SK-N-SH (cell line): ENCODE measurements around the gene TM2D1. TPM values are rescaled to one million over a fixed set of nuclear protein-coding genes. Genes with fewer than 3 reads are reported as not detected.

Experiments
- CTCF ChIA-PET: fragments of 300-600, 350-600 bp; formaldehyde crosslinking; extraction: SDS; loops from one replicate; lab custom pipeline; 2021; lab: Yijun Ruan, JAX
- POLR2A ChIA-PET: fragments of 350-600 bp; sonication (Branson Sonifier 250); formaldehyde crosslinking; extraction: SDS; loops from one replicate; lab custom pipeline; 2020; ENCODE audit warnings: antibody characterized with exemption, inconsistent platforms; lab: Yijun Ruan, JAX
- DNase-seq: peaks from one replicate; pipeline ENCODE4 v3.0.0; 2012
- H2AFZ ChIP-seq: fragments of 200-600 bp; sonication (generic); 2 replicates; pipeline ENCODE4 v1.8.1; 2016; ENCODE audit warnings: antibody characterized with exemption, mild to moderate bottlenecking, low read depth
- H3F3A ChIP-seq: fragments of 200-600 bp; sonication (generic); replicated peaks from 2 replicates; pipeline ENCODE3; 2016; ENCODE audit warnings: antibody characterized with exemption, mild to moderate bottlenecking; ENCODE audit not compliant: insufficient read depth
- H3K27ac ChIP-seq, 2 experiments: fragments of 200-500 bp in 1 of 2; fragments of 200-600 bp in 1 of 2; sonication (Bioruptor generic) in 1 of 2; sonication (generic), shearing (Covaris generic) in 1 of 2; 2 replicates each; pipeline versions ENCODE4 v1.5.1 to v1.6.1; 2014 to 2016; ENCODE audit warnings: low read depth in 2 of 2, inconsistent platforms in 1 of 2, low read length in 1 of 2, mild to moderate bottlenecking in 1 of 2, mixed read lengths in 1 of 2
- H3K27me3 ChIP-seq: fragments of 200-600 bp; sonication (generic), shearing (Covaris generic); 2 replicates; pipeline ENCODE4 v1.6.1; 2016; ENCODE audit warnings: mixed run types; ENCODE audit not compliant: insufficient read depth
- H3K36me3 ChIP-seq, 2 experiments: fragments of 200-500 bp in 1 of 2; fragments of 200-600 bp in 1 of 2; sonication (Bioruptor generic) in 1 of 2; sonication (generic) in 1 of 2; replicated peaks in 1 of 2; 2 replicates each; pipeline versions ENCODE3 to v1.5.1; 2014 to 2016; ENCODE audit warnings: low read length in 1 of 2, mild to moderate bottlenecking in 1 of 2; ENCODE audit not compliant: insufficient read depth in 2 of 2, control insufficient read depth in 1 of 2
- H3K4me1 ChIP-seq, 2 experiments: fragments of 200-500 bp in 1 of 2; fragments of 200-600 bp in 1 of 2; sonication (Bioruptor generic) in 1 of 2; sonication (generic), shearing (Covaris generic) in 1 of 2; 2 replicates each; pipeline versions ENCODE4 v1.5.1 to v1.6.1; 2014 to 2016; ENCODE audit warnings: low read depth in 1 of 2, low read length in 1 of 2, mixed run types in 1 of 2; ENCODE audit not compliant: insufficient read depth in 2 of 2, control insufficient read depth in 1 of 2
- H3K4me2 ChIP-seq: fragments of 200-600 bp; sonication (generic), shearing (Covaris generic); 2 replicates; pipeline ENCODE4 v1.6.1; 2017; ENCODE audit warnings: mixed run types
- H3K4me3 ChIP-seq, 2 experiments: fragments of 200-500 bp in 1 of 2; fragments of 200-600 bp in 1 of 2; sonication (Bioruptor generic) in 1 of 2; sonication (generic), shearing (Covaris generic) in 1 of 2; 2 replicates each; pipeline versions ENCODE4 v1.5.1 to v1.8.1; 2014 to 2016; ENCODE audit warnings: low read depth in 2 of 2, inconsistent platforms in 1 of 2, low read length in 1 of 2, mild to moderate bottlenecking in 1 of 2, mixed read lengths in 1 of 2, moderate library complexity in 1 of 2
- H3K79me2 ChIP-seq: fragments of 200-600 bp; sonication (generic); 2 replicates; pipeline ENCODE4 v1.8.1; 2017; ENCODE audit warnings: mild to moderate bottlenecking; ENCODE audit not compliant: insufficient read depth
- H3K9ac ChIP-seq: fragments of 200-600 bp; sonication (generic); 2 replicates; pipeline ENCODE4 v1.6.1; 2017; ENCODE audit warnings: mixed run types
- H3K9me2 ChIP-seq: fragments of 200-600 bp; sonication (generic); 2 replicates; pipeline ENCODE4 v1.6.1; 2017; ENCODE audit warnings: mixed run types
- H3K9me3 ChIP-seq: fragments of 200-600 bp; sonication (generic); 2 replicates; pipeline ENCODE4 v1.6.1; 2017; ENCODE audit warnings: mixed run types, mild to moderate bottlenecking, moderate library complexity
- H4K20me1 ChIP-seq: fragments of 200-600 bp; sonication (generic); 2 replicates; pipeline ENCODE4 v1.6.1; 2017; ENCODE audit warnings: mild to moderate bottlenecking, mixed run types; ENCODE audit not compliant: insufficient read depth
- CTCF ChIP-seq: fragments of 200-600 bp; sonication (generic); IDR thresholded peaks from 2 replicates; pipeline ENCODE4 v1.6.1; 2017; ENCODE audit warnings: antibody characterized with exemption, mild to moderate bottlenecking, moderate library complexity
- ELF1 ChIP-seq: IDR thresholded peaks from 2 replicates; pipeline ENCODE4 v1.4.0; 2012
- EP300 ChIP-seq, 2 experiments: IDR thresholded peaks; 2 replicates each; pipeline versions ENCODE4 v1.4.0 to v1.6.1; 2012; ENCODE audit warnings: borderline replicate concordance in 1 of 2, low read depth in 1 of 2, low read length in 1 of 2
- FOSL2 ChIP-seq: IDR thresholded peaks from 2 replicates; pipeline ENCODE4 v1.4.0; 2012; ENCODE audit warnings: low read depth, mild to moderate bottlenecking, moderate library complexity, borderline replicate concordance
- FOXJ3 ChIP-seq: sonication (generic); formaldehyde crosslinking; IDR thresholded peaks from 2 replicates; pipeline ENCODE4 v1.5.1; 2020; ENCODE audit warnings: mild to moderate bottlenecking, missing genetic modification reagents
- IRF3 ChIP-seq: fragments of 150-350 bp; IDR thresholded peaks from 2 replicates; pipeline ENCODE4 v1.6.1; 2016; ENCODE audit warnings: mild to moderate bottlenecking, low read depth, low read length
- MAX ChIP-seq: IDR thresholded peaks from 2 replicates; pipeline ENCODE4 v1.4.0; 2012; ENCODE audit warnings: low read depth
- MEF2A ChIP-seq: IDR thresholded peaks from 2 replicates; pipeline ENCODE4 v1.4.0; 2012; ENCODE audit warnings: low read depth, borderline replicate concordance
- PBX3 ChIP-seq: IDR thresholded peaks from 2 replicates; pipeline ENCODE4; 2012
- POLR2AphosphoS5 ChIP-seq: IDR thresholded peaks from 2 replicates; pipeline ENCODE4 v1.6.1; 2012; ENCODE audit warnings: low read depth, low read length
- RAD21 ChIP-seq: IDR thresholded peaks from 2 replicates; pipeline ENCODE4 v1.6.1; 2012; ENCODE audit warnings: mild to moderate bottlenecking, low read length
- REST ChIP-seq: IDR thresholded peaks from 2 replicates; pipeline ENCODE4 v1.6.1; 2012; ENCODE audit warnings: mild to moderate bottlenecking, low read depth, low read length, moderate library complexity
- TAF1 ChIP-seq: IDR thresholded peaks from 2 replicates; pipeline ENCODE4 v1.6.1; 2012; ENCODE audit warnings: low read depth, mild to moderate bottlenecking, low read length, moderate library complexity, borderline replicate concordance
- USF1 ChIP-seq: IDR thresholded peaks from 2 replicates; pipeline ENCODE4 v1.4.0; 2012; ENCODE audit warnings: low read depth, borderline replicate concordance
- YY1 ChIP-seq: IDR thresholded peaks from 2 replicates; pipeline ENCODE4 v1.4.0; 2012; ENCODE audit warnings: low read depth, mild to moderate bottlenecking
- ZBTB33 ChIP-seq: IDR thresholded peaks from 2 replicates; pipeline ENCODE4 v1.4.0; 2012; ENCODE audit warnings: low read depth, borderline replicate concordance
- WGBS: methylation state at CpG from one replicate; pipeline ENCODE4 v1.1.6; 2017; ENCODE audit warnings: low lambda C conversion rate; 5-methylcytosine and 5-hydroxymethylcytosine counted together
- polyA plus RNA-seq, 3 experiments: library from polyadenylated mRNA; depleted of rRNA; stranded (reverse); fragments of >200 nt; gene quantifications; 2 replicates each; pipeline ENCODE4 v1.2.3, GENCODE V29; 2012

Gene TM2D1
- polyA plus RNA-seq, 1 of the 3 experiments (the other 2 are of a cell fraction): 58.6 TPM

GRCh38 chr1:61672376-61672775 lies 52.6 kb downstream of the TM2D1 start:
- no peaks in the 10 kb centered on the region for H3K9me3 ChIP-seq
- no peak overlapping the region for H3K9ac ChIP-seq
- no peak overlapping the region for H2AFZ ChIP-seq
- DNase-seq: no peak
- no peaks in the 10 kb centered on the region; a peak in 1 of 4 replicates for H3K4me1 ChIP-seq
- no peak overlapping the region for H3K27ac ChIP-seq
- ChIA-PET POLR2A (interaction anchor here (0.7 kb wide), 1 partner anchor 124 kb away, joined by 3 read pairs; no protein-coding TSS in a partner anchor), CTCF (no interaction called here)
- H3K9me2 ChIP-seq: no peaks in the 10 kb centered on the region
- H3K36me3 ChIP-seq: no peaks in the 10 kb centered on the region
- no peaks in the 10 kb centered on the region for H3F3A ChIP-seq
- no peak for TF ChIP-seq FOSL2
- no peak for TF ChIP-seq USF1
- TF ChIP-seq ZBTB33: no peak
- no peak for TF ChIP-seq POLR2AphosphoS5
- TF ChIP-seq YY1: no peak
- no peak for TF ChIP-seq MAX
- TF ChIP-seq ELF1: no peak
- TF ChIP-seq EP300 (IDR thresholded peaks at IDR 0.05; ENCODE audit: borderline replicate concordance in 1 of 2, low read depth in 1 of 2, low read length in 1 of 2): no peak
- no peak for TF ChIP-seq PBX3
- TF ChIP-seq MEF2A: no peak
- no peak for TF ChIP-seq CTCF
- TF ChIP-seq RAD21: no peak
- TF ChIP-seq FOXJ3: no peak
- no peak for TF ChIP-seq TAF1
- TF ChIP-seq REST: no peak
- TF ChIP-seq IRF3: no peak
- no peaks in the 10 kb centered on the region for H3K27me3 ChIP-seq
- H3K79me2 ChIP-seq: no peaks in the 10 kb centered on the region
- H4K20me1 ChIP-seq: no peaks in the 10 kb centered on the region
- no peak overlapping the region for H3K4me2 ChIP-seq
- H3K4me3 ChIP-seq: no peak overlapping the region
- 86% methylated on average over 4 of the region's 4 CpGs for WGBS
